Stomach (tissue), 4 donors: Measurements from ENCODE around the gene CELA3B.
"Not testable (repeated sequence)": the region's sequence is repeated elsewhere in the genome, so short reads cannot be mapped to it uniquely, and the experiment has no call there.

Source experiments
- POLR2AphosphoS5 ChIP-seq, 3 donors: sonication (generic); formaldehyde crosslinking; IDR thresholded peaks; one replicate each; pipeline ENCODE4 v1.6.1; 2016; ENCODE audit warnings: antibody characterized with exemption in 3 of 3
- TF ChIP-seq, protein P1 (sequence below), 7 experiments: fragments of 450-650 bp in 4 of 7; fragments of 200-600 bp in 3 of 7; sonication (generic) in 3 of 7; IDR thresholded peaks; one replicate each; pipeline ENCODE4 v1.5.1; 2016 to 2019; ENCODE audit warnings: antibody characterized with exemption in 7 of 7, control low read depth in 2 of 7, mild to moderate bottlenecking in 1 of 7

DNA sequence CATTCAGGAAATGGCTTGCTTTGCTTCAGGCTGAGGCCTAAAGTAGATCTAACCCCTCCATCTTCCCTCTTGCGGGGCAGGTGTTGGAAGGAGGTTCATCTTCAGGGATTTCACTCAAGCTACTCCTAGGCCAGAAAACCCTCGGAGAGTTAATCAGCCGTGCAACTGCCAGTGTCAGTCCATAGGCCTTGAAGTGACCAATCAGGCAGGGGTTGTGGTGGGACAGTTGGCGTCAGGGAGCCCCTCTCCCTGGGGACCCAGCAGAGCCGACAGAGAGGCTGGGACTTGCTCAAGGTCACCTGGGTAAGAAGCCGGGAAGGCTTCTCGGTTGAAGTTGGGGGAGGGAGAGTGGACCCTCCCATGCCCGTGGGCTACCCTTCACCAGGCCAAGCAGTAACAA, 2.9 kb upstream of the CELA3B start:
- TF ChIP-seq, protein P1, sequence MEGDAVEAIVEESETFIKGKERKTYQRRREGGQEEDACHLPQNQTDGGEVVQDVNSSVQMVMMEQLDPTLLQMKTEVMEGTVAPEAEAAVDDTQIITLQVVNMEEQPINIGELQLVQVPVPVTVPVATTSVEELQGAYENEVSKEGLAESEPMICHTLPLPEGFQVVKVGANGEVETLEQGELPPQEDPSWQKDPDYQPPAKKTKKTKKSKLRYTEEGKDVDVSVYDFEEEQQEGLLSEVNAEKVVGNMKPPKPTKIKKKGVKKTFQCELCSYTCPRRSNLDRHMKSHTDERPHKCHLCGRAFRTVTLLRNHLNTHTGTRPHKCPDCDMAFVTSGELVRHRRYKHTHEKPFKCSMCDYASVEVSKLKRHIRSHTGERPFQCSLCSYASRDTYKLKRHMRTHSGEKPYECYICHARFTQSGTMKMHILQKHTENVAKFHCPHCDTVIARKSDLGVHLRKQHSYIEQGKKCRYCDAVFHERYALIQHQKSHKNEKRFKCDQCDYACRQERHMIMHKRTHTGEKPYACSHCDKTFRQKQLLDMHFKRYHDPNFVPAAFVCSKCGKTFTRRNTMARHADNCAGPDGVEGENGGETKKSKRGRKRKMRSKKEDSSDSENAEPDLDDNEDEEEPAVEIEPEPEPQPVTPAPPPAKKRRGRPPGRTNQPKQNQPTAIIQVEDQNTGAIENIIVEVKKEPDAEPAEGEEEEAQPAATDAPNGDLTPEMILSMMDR (IDR thresholded peaks at IDR 0.05): not testable (repeated sequence)
- not testable (repeated sequence) for TF ChIP-seq POLR2AphosphoS5 (IDR thresholded peaks at IDR 0.05)
